Lower leg skin (tissue), 4 donors: Measurements from ENCODE around the gene TMEM121B. TPM values are rescaled to one million over a fixed set of nuclear protein-coding genes. Genes with fewer than 3 reads are reported as not detected.

Experiments used
- DNase-seq, 2 donors: peaks; one replicate each; pipeline ENCODE4 v3.0.0-alpha.2; 2019; ENCODE audit warnings: low spot score in 2 of 2
- H3K4me3 ChIP-seq: fragments of 200-600 bp; sonication (generic); 2 replicates; pipeline ENCODE4 v1.5.1; 2017; ENCODE audit warnings: mild to moderate bottlenecking, low read depth; ENCODE audit not compliant: poor library complexity, severe bottlenecking
- CTCF ChIP-seq, 3 donors: fragments of 450-650 bp; IDR thresholded peaks; one replicate each; pipeline ENCODE4 v1.5.1; 2016; ENCODE audit warnings: antibody characterized with exemption in 3 of 3, mild to moderate bottlenecking in 3 of 3, moderate library complexity in 2 of 3
- POLR2A ChIP-seq, 2 donors: fragments of 450-650 bp; IDR thresholded peaks; one replicate each; pipeline ENCODE4 v1.6.1; 2016 to 2017; ENCODE audit warnings: antibody characterized with exemption in 2 of 2, mild to moderate bottlenecking in 1 of 2, moderate library complexity in 1 of 2
- WGBS, 2 donors: methylation state at CpG; one replicate each; pipeline ENCODE4 v1.1.5; 2018; 5-methylcytosine and 5-hydroxymethylcytosine counted together
- intact Hi-C: fragments of 100-400 bp; cut with DNase I; formaldehyde crosslinking; loops from one replicate; pipeline ENCODE4 v1.15.0; 2023; ENCODE audit warnings: low total_unique reads
- total RNA-seq, 4 donors: library from RNA; depleted of rRNA; stranded (reverse); fragments of >200 nt; gene quantifications; one replicate each; pipeline ENCODE4 v1.1.0, GENCODE V29; 2016

Gene TMEM121B
- total RNA-seq, 4 donors from 2014 or later = 0.53 to 2.6 (median 1.0) TPM

GRCh38 chr22:17120711-17121232 lies 388 bp downstream of the TMEM121B start:
- peak overlapping the region; percentile 30 for H3K4me3 ChIP-seq
- no peak for DNase-seq
- TF ChIP-seq CTCF (IDR thresholded peaks at IDR 0.05) (no peak), POLR2A (IDR thresholded peaks at IDR 0.05) (no peak)
- 1 to 2% methylated on average over 28 to 29 of the region's 70 CpGs for WGBS, 2 donors
- intact Hi-C loops = no loop called here

GRCh38 chr22:17120281-17120680 lies 879 bp downstream of the TMEM121B start:
- intact Hi-C loops = no loop called here
- TF ChIP-seq CTCF (IDR thresholded peaks at IDR 0.05) (no peak), POLR2A (IDR thresholded peaks at IDR 0.05) (no peak)
- 0 to 10% methylated on average over 2 to 12 of the region's 45 CpGs for WGBS, 2 donors
- H3K4me3 ChIP-seq = no peak overlapping the region
- DNase-seq = no peak

GRCh38 chr22:17119481-17120202 lies 1.5 kb downstream of the TMEM121B start:
- TF ChIP-seq POLR2A (IDR thresholded peaks at IDR 0.05) (no peak), CTCF (IDR thresholded peaks at IDR 0.05) (no peak)
- no peak overlapping the region for H3K4me3 ChIP-seq
- intact Hi-C loops = no loop called here
- 24 to 72% methylated on average over 11 to 43 of the region's 63 CpGs for WGBS, 2 donors
- DNase-seq = no peak

GRCh38 chr22:17118342-17118741 lies 2.8 kb downstream of the TMEM121B start:
- intact Hi-C loops = no loop called here
- TF ChIP-seq POLR2A (IDR thresholded peaks at IDR 0.05) = no peak
- no peak for TF ChIP-seq CTCF (IDR thresholded peaks at IDR 0.05)
- no peak for DNase-seq
- no peak overlapping the region for H3K4me3 ChIP-seq
- 81 to 91% methylated on average over 4 of the region's 4 CpGs for WGBS, 2 donors

GRCh38 chr22:17117890-17118289 lies 3.3 kb downstream of the TMEM121B start:
- no peak for TF ChIP-seq POLR2A (IDR thresholded peaks at IDR 0.05)
- no peak for TF ChIP-seq CTCF (IDR thresholded peaks at IDR 0.05)
- H3K4me3 ChIP-seq = no peak overlapping the region
- no peak for DNase-seq
- WGBS, 2 donors = 52 to 60% methylated on average over 4 of the region's 4 CpGs
- intact Hi-C loops = no loop called here
